DND-41 (cell line): ENCODE data around the gene MMP28.

ENCODE experiments used
- CTCF ChIP-seq: IDR thresholded peaks from 2 replicates; pipeline ENCODE4 v1.5.1; 2012; ENCODE audit warnings: borderline replicate concordance, low read length, moderate library complexity, mild to moderate bottlenecking; ENCODE audit not compliant: poor library complexity, severe bottlenecking; ENCODE audit errors: extremely low read depth
- EZH2 ChIP-seq: IDR thresholded peaks from 3 replicates; pipeline ENCODE4 v1.6.1; 2012; ENCODE audit warnings: borderline replicate concordance, low read depth, mild to moderate bottlenecking, moderate library complexity, low read length, inconsistent platforms; ENCODE audit not compliant: severe bottlenecking

GRCh38 chr17:35748979-35749378, 46.5 kb downstream of the MMP28 start:
- TF ChIP-seq CTCF (no peak), EZH2 (no peak)
